Measurements from ENCODE around the gene PRPF8.

GRCh38 chr17:1607971-1608320 is 76.7 kb downstream of the PRPF8 start:
- TF ChIP-seq POLR2A (IDR thresholded peaks at IDR 0.05) (no peak), CTCF (IDR thresholded peaks at IDR 0.05) (no peak), EP300 (IDR thresholded peaks at IDR 0.05) (no peak)

Measured in gastroesophageal sphincter (tissue), 3 donors.